Measurements from ENCODE around the gene MYH14.
"Not testable (repeated sequence)": the region's sequence is repeated elsewhere in the genome, so short reads cannot be mapped to it uniquely, and the experiment has no call there.

The MYH14 gene

DNA sequence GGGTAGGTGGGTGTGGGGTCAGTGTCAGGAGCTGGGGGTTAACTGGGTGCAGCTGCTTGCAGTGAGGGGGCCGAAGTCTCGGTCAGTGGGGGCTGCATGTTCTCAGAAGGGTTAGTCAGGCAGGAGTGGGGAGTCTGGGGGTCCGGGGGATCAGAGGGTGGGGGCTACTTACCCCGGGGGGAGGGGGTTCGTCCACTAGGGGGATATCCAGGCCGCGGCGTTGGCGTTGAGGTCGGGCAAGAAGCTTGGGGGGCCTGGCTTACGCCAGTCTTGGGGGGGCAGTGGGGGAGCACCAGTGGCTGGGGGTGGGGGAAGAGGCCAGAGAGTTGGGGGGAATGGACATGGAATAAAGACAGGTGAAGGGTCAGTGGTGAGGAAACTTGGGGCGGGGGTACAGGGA is 116.6 kb downstream of the MYH14 start:
- DNase-seq (ENCODE audit: low spot score), result no peak

DNA sequence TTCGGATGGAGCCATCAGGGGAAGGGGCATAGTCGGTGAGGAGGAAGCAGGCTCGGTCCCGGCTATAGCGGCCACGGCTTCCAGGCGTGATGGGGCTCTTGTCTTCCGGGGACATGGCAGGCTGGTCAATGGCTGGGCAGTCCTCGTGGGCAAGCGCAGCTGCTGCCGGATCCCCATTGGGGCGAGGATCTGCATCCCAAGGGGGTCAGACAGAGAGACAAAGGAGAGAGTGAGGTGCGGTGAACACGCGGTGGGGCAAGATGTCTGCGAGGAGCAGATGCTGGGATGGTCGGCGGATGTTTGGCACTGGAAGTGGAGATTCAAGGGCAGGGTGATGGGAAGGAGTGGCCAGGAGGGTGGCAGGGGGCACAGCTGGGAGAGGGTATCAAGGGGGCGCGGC is 117.2 kb downstream of the MYH14 start:
- no peak for DNase-seq (ENCODE audit: low spot score)

DNA sequence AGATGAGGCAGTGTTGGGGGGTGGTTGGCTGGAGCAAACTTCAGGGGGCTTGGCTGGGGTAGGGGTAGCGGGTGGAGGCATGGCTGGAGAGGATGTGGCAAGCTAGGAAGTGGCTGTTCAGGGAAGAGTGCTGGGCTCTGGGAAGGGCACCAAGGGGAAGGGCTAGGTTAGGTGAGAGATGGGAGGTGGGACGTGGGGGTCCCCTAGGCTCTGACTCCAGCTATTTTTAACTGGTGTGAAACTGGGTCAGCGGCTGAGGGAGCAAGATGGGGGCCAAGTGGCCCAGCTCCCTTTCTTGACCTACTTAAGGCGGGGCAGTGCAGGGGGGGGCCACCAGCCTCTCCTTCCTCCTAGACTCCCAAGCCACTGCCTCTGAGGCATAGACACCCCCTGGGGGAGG is 118.4 kb downstream of the MYH14 start:
- no peak for DNase-seq (ENCODE audit: low spot score)

DNA sequence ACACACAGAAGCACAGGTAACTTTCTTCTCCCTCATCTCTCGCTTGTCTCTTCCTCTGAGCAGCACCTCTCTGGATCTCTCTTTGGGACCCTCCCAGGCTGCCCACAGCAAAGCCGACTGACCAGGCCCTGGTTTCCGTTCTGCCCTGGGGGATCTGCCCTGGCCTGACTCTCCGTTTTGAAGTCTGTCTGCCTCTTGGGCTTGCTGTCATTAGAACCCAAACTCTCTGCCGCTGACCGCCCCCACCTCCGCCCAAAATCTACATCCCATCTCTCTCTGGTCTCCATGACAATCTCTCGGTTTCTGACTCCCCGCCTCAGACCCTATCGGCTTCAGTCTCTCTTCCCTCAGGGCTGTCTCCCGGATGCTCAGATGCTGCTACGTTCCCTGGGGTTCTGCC is 118.8 kb downstream of the MYH14 start:
- no peak for DNase-seq (ENCODE audit: low spot score)

DNA sequence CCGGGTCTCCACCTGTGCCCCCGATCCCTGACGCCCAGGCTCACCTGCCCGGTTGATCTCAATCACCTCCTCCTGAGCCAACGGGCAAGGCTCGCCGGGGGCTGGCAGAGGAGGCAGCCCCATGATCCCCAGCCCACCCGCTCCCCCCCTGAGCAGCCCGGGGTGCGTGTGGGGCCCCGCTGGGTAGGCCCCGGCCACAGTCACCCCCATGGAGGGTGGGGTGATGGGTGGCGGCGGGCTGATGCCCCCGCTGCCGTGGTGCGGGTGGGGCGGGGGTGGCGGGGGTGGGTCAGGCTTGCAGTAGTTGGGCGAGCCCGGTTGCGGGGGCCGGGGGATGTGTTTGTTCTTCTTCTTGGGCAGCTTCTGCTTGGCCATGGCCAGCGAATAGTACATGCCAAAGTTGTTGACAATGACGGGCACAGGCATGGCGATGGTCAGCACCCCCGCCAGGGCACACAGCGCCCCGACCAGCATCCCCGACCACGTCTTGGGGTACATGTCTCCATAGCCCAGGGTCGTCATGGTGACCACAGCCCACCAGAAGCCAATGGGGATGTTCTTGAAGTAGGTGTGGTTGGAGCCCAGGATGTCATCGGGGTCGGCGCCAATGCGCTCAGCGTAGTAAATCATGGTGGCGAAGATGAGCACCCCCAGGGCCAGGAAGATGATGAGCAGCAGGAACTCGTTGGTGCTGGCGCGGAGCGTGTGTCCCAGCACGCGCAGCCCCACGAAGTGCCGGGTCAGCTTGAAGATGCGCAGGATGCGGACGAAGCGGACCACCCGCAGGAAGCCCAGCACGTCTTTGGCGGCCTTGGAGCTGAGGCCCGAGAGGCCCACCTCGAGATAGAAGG is 119.7 kb downstream of the MYH14 start:
- no peak for DNase-seq (ENCODE audit: low spot score)

DNA sequence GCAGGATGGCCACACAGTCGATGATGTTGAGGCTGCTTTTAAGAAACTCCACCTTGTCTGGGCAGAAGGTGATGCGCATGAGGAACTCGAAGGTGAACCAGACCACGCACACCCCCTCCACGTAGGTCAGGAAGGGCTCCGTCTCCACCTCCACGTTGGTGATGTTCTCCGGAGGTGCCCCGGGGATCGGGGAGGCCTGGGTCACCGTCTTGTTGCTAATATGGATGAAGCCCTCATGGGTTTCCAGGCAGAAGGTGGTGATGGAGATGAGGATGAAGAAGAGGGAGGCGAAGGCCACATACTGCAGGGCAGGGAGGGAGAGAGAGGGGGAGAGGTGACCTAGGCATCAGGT is 120.3 kb downstream of the MYH14 start:
- no peak for DNase-seq (ENCODE audit: low spot score)

DNA sequence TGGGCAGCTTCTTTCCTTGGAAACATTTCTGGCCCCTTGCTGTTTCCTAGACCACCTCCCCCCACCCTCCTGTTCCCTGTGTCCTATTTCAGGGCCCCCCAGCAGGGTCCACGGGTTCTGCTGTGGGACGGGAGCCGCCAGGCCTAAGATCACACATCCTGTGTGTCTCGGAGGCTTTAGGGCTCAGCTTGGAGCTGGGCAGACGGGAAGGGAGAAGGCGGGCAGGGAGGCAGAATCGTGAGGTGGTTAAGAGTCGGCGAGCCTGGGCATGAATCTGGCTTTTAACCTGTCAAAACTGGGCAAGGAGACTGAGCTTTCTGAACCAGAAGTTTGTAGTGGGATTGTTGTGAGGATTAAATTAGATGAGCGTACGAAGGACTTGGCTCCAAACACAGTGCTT is 120.9 kb downstream of the MYH14 start:
- DNase-seq (ENCODE audit: low spot score), result no peak

DNA sequence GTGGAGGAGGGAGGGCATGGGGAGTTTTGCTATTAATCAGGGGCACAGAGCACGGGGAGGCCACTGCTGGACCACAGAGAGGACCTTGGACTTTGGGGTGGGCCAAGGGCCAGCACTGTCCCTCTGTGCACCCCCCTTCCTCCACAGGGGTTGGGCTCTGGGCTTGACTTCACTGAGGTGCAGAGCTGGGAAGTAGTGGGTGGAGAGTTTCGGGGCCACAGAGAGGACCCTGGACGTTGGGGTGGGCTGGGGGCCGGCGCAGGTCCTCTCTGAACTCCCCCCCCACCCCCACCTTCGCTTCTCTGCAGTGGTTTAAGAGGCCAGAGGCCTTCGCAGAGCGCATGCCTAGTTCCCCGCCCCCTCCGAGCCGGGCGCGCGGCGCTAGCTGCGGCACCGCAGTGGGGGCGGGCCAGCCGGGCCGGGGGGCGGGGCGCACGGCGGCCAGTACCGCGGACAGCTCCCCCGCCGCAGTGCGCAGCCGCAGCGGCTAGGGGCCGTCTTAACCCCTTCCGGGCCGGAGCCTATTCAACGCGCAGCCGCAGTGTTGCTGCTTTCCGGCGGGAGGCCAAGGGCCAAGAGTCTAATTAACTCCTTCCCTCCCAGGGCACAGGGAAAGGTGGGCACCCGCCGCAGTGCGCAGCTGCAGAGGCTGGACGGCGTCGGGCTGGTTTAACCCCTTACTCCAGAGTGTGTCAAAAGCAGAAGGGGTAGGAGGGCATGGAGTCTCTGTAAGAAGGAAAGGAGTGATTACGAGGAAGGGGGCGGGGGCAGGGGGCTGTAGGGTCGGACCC is 122.1 kb downstream of the MYH14 start:
- peak; percentile 56 for DNase-seq (ENCODE audit: low spot score)

DNA sequence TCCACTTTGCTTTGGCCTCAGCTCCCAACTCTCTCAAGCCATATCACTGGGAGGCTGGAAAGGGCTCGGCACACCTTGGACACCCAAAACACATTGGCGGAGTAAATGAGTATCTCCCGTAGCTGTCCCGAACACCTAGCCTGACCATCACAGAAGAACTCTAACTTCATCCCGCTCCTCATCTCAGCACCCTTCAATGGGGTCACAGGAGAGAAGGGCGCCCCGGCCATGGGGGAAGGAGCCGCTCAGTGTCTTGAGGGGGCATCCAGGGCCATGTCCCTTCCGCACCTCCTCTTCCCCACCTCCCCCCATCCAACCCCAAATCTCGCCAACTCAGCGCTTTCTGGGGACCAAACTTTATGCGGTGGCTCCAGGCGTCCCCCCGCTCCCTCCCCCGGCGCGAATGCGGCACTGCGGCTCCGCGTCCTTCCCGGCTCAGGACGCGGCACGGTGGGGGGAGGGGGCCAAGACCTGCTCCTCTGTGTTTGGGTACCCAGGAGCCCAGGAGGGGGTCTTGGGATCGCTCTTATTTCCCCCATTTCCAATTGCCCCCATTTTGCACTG is 122.8 kb downstream of the MYH14 start:
- no peak for DNase-seq (ENCODE audit: low spot score)

DNA sequence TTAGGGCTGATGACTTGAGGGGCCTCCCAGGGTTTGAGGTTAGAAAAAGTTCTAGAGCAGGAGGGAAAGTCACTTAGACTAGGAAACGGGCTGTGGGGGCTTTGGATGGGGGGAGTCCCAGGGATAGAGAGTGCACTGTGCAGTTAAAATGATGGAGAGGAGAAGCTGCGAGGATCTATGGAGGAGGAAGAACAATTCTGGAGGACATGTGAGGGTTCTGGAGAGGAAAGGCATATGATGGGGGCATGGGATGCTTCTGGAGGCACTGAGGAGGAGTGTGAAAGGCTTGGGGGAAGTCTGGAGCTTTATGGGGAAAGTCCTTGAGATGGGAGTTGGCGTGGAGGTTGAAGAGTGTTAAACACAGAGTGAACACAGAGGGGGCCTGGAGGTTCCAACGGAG is 123.6 kb downstream of the MYH14 start:
- DNase-seq (ENCODE audit: low spot score), result no peak

DNA sequence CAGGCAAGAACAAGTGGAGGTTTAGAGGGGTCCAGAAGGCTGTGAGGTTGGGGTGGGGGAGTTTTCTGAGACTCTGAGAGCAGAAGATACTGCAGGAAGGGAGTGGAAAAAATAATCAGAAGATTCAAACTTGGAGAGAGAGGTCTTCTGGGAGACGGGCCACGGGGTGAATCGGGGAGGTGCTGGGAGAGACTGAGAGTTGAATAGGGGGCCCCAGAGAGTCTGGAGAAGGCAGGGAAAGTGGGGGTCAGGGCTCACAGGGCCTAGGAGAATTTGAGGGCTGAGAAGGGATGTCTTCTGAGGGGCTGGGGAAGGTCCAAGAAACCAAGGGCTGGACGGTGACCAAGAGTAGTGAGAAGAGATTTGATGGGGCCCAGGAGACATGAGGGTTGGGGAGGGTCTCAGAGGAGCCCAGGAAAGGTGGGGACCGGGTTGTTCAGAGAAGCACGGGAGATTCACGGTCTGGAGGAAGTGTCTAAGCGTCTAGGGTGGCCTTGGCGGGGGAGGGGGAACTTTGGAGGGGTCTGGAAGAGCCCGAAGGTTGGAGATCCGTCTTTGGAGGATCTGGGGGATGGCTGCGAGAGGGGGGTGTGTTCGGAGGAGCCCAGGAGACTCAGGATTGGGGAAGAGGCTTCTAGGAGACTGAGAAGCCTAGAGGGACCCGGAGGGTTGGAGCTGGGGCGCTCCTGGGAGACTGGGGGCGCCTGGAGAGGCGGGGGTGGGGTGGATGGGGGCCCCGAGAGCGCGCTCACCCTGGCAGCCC is 124.2 kb downstream of the MYH14 start:
- DNase-seq (ENCODE audit: low spot score), result no peak

DNA sequence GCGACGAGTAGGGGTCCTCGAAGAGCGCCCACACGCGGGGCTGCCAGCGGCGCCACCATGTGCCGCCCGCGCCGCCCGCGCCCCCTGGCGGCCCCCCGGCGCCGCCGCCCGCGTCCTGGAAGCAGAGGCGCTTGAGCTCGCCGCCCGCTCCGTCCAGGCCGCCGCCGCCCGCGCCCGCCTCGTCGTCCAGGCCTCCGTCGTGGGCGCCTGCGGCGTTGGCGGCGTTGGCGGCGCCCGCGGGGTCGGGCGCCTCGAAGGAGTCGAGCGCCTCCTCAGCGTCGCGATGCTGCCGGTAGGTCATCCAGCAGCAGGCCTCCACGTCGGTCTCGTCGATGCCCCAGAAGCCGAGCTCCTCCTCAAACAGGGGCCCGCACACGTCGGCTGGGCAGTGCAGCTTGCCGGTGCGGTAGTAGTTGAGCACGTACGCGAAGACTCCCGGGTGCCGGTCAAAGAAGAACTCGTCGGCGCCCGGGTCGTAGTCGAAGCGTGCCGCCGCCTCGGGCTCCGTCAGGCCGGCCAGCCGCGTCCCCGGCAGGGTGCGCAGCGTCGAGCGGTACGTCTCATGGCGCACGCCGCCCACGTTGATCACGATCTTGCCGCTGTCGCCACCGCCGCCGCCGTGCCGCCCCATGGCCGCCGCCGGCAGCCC is 124.9 kb downstream of the MYH14 start:
- no peak for DNase-seq (ENCODE audit: low spot score)

DNA sequence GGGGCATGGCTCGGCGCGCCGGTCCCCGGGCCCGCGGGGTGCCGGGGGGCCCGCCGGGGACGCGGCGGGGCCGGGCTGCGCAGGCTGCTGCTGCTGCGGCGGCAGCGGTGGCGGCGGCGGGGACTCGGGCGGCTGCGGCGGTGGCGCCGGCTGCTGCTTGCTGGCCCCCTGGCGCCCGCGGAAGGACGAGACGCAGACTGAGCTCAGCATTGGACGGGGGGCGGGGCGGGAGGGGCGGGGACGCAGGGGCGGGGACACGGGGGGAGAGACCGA is 125.4 kb downstream of the MYH14 start:
- no peak for DNase-seq (ENCODE audit: low spot score)

DNA sequence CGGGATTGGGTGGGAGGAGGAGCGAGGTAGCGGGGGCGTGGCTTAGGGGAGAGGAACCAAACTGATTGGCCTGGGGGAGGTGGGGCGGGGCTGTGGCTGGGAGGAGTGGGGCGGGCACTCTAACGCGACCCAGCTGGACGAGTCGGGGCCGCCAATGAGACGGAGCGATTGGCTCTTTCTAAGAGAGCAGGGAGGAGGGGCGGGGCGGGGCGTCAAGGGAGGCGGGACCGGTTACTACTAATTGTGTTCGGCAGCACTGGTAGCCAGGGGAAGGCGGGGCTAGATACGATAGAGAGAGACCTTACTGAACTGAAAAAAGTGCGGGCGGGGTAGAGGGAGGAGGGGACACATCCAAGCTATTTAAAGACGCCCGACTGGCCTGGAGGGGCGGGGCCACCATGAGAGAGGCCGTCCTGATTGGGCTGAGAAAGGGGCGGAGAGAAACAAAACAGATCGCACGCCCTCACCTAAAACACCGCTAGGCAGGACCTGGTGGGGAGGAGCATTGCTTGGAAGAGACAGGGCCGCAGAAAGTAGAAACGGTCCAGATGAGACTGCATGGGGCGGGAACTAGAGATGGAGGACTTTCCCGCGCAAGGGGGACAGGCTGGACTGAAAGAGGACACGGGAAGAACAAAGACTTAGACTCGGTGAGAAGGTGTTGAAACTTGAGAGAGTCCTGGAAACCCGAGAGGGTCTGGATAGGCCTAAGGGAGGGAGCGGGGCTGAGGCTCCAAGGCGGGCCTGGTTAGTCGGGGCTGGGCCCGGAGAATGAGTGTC is 125.9 kb downstream of the MYH14 start, which contains the start of gene KCNC3:
TSS of gene KCNC3 (minus strand) at position 232 of the 780 bp plus-strand sequence. CDS start 295 bp downstream, outside the sequence.
- peak; percentile 90 for DNase-seq (ENCODE audit: low spot score)

DNA sequence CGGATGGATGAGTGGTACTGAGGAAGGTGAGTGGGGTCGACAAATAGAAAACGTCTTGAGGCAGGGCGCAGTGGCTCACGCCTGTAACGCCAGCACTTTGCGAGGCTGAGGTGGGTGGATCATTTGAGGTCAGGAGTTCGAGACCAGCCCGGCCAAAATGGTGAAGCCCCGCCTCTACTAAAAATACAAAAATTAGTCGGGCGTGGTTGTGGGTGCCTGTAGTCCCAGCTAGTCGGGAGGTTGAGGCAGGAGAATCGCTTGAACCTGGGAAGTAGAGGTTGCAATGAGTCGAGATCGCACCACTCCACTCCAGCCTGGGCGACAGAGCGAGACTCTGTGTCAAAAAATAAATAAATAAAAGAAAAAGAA is 126.5 kb downstream of the MYH14 start:
- DNase-seq (ENCODE audit: low spot score), result not testable (repeated sequence)

DNA sequence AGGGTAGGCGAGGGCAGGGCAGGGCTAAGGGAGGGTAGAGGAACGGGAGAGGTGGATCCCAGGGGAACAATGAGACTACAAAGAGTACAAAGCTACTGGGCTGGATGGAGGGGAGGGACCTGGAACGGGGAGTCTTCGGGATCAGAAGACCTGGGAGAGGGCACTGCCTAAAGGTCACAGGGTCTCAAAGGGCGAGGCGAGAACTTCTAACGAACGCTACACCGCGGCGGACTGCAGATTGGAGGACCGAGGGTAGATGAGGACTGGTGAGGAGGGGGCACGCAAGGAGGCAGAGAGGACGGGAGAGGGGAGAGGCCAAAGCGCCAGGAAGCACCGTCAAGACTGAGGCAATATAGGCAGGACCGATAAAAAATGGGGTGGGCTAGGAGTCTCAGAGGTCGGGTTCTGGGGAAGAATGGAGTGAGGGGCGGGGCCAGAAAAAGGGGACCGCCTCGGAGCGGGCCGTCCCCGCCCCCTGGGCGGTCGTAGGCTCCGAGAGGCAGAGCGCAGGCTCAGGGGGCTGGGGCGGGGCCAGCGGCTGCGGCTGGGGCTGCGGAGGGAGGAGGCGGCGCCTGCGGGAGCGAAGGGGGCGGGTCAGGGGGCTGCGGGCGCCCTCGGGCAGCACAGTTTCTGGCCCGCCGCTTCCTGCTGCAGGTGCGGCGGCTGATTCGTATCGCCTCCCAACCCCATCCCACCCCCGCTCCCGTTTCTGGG is 127.1 kb downstream of the MYH14 start:
- DNase-seq (ENCODE audit: low spot score), result peak; percentile 40

DNA sequence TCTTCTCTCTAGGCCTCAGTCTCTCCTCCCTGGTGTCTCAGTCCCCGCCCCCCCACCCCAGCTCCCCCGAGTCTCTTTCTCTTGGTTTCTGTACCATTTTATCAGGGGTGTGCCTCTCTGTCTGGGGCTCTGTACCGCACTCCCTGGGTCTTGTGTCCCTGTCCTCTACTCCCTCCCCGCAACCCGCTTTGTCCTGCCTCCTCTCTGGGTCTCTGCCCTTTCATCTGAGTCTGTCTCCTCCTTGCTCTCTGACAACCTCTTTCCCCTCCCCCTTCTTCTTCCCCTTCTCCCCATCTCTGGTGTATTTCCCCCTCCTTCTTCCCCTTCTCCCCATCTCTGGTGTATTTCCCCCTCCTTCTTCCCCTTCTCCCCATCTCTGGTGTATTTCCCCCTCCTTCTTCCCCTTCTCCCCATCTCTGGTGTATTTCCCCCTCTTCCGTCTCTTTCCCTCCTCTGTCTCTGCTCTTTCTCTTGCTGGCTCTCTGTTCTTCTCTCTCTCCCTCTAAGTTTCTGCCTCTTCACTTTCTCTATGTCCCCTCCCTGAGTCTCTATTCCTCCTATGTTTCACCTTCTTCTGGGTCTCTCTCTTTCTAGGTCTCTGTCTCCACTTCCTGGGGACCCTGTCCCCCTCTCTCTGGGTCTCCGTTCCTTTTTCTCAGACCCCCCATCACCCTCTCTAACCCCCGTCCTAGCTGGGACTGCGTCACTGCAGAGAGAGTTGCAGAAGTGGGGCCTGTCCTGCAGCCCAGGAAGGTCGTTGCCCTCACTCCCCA is 128.0 kb downstream of the MYH14 start:
- DNase-seq (ENCODE audit: low spot score), result no peak

DNA sequence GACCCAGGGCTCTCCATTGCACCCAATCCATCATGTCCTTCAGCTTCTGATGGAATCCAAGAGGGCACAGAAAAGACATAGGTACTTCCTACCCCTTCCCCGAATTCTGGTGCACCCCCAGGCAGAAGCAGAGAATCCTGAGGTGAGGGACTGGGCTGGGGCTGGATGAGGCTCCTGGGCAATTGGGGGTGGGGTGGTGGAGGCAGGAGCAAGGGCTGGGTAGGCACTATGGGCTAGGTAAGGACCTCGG is 128.5 kb downstream of the MYH14 start:
- DNase-seq (ENCODE audit: low spot score), result no peak

DNA sequence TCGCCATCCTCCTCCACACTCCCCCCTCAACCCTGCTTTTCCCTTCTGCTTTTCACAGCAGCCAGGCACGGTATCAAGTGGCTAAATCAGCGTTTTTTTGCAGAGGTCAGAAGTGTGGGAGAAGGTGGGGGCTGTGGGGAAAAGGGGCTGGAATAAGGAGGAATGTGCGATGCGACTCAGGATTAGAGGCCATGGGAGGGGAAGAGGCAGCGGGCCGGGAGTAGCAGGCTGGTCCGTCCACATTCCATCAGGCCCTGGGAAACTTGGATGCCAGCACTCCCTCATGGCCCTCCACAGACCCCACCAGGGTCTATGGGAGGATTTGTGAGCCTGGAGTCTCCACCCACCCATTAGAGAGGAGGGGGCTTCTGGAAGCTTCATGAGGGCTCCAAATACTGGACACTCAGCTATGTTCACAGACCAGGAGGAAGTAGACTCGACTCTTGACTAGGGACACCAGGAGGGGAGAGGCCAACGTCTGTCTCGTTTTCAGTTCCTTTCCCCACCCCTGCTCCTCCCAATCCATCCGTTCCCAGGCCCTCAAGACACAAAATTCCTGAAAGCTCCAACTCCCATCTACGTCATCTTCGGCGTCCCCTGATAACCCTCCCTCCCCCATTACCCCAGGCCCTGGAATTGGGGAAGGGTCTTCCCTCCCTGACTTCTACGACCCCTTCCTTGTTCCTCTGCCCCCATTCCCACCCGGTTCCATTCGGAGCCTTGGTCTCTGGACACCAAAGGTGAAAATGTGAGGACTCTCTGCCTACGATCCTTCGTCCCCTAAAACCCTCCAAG is 129.0 kb downstream of the MYH14 start:
- DNase-seq (ENCODE audit: low spot score), result no peak
